GM23248 (cell line): ENCODE data around the gene NUDT15. TPM values are rescaled to one million over a fixed set of nuclear protein-coding genes. Genes with fewer than 3 reads are reported as not detected.

Experiments
- DNase-seq: peaks from one replicate; pipeline ENCODE4 v3.0.0-alpha.2; 2015
- H2AFZ ChIP-seq: fragments of 200-600 bp; sonication (generic); 2 replicates; pipeline ENCODE4 v1.6.1; 2016; ENCODE audit warnings: antibody characterized with exemption
- H3F3A ChIP-seq: fragments of 200-600 bp; sonication (generic); 2 replicates; pipeline ENCODE4 v1.6.1; 2016; ENCODE audit warnings: mild to moderate bottlenecking, antibody characterized with exemption, mixed run types; ENCODE audit not compliant: insufficient read depth
- H3K27ac ChIP-seq: fragments of 200-600 bp; sonication (generic); 2 replicates; pipeline ENCODE4 v1.5.1; 2016; ENCODE audit warnings: mild to moderate bottlenecking
- H3K27me3 ChIP-seq: fragments of 200-600 bp; sonication (generic); replicated peaks from 2 replicates; pipeline ENCODE4 v1.6.1; 2016; ENCODE audit warnings: mild to moderate bottlenecking; ENCODE audit not compliant: insufficient read depth
- H3K36me3 ChIP-seq: fragments of 200-600 bp; sonication (generic); 2 replicates; pipeline ENCODE4 v1.6.1; 2016; ENCODE audit warnings: low read depth, mild to moderate bottlenecking
- H3K4me1 ChIP-seq: fragments of 200-600 bp; sonication (generic); 2 replicates; pipeline ENCODE4 v1.6.1; 2016; ENCODE audit warnings: mild to moderate bottlenecking; ENCODE audit not compliant: insufficient read depth
- H3K4me2 ChIP-seq: fragments of 200-600 bp; sonication (generic); one replicate; pipeline ENCODE4 v1.6.1; 2016; ENCODE audit warnings: mild to moderate bottlenecking; ENCODE audit not compliant: unreplicated experiment
- H3K4me3 ChIP-seq: fragments of 200-600 bp; sonication (generic); 2 replicates; pipeline ENCODE4 v1.5.1; 2016; ENCODE audit warnings: mild to moderate bottlenecking
- H3K79me2 ChIP-seq: fragments of 200-600 bp; sonication (generic); 2 replicates; pipeline ENCODE4 v1.6.1; 2016; ENCODE audit warnings: mild to moderate bottlenecking; ENCODE audit not compliant: insufficient read depth
- H3K9ac ChIP-seq: fragments of 200-600 bp; sonication (generic); 2 replicates; pipeline ENCODE4 v1.6.1; 2016; ENCODE audit warnings: mild to moderate bottlenecking
- H3K9me2 ChIP-seq: fragments of 200-600 bp; sonication (generic); 2 replicates; pipeline ENCODE4 v1.6.1; 2016; ENCODE audit warnings: mixed run types, mild to moderate bottlenecking, moderate library complexity; ENCODE audit not compliant: insufficient read depth
- H3K9me3 ChIP-seq: fragments of 200-600 bp; sonication (generic); one replicate; pipeline ENCODE4 v1.6.1; 2017; ENCODE audit warnings: low read depth
- H4K20me1 ChIP-seq: fragments of 200-600 bp; sonication (generic); 2 replicates; pipeline ENCODE4 v1.6.0; 2016; ENCODE audit not compliant: insufficient read depth
- EZH2 ChIP-seq: fragments of 200-600 bp; sonication (generic); IDR thresholded peaks from 2 replicates; pipeline ENCODE4 v1.6.1; 2018; ENCODE audit warnings: antibody characterized with exemption, mild to moderate bottlenecking; ENCODE audit not compliant: insufficient read depth, poor library complexity, severe bottlenecking
- EZH2phosphoT487 ChIP-seq: fragments of 200-600 bp; sonication (generic); IDR thresholded peaks from 2 replicates; pipeline ENCODE4 v1.6.1; 2018; ENCODE audit warnings: antibody characterized with exemption, moderate library complexity, mild to moderate bottlenecking, low read depth; ENCODE audit not compliant: insufficient read depth
- WGBS, 2 experiments: methylation state at CpG; one replicate each; pipeline ENCODE4 v1.1.6; 2015 to 2017; ENCODE audit warnings: low lambda C conversion rate in 2 of 2, low coverage in 1 of 2; ENCODE audit errors: missing lambda C conversion rate in 2 of 2; 5-methylcytosine and 5-hydroxymethylcytosine counted together
- in situ Hi-C: fragments of 300-500 bp; cut with MboI; formaldehyde crosslinking; loops from 2 replicates; pipeline ENCODE4 v1.15.0; 2020
- polyA plus RNA-seq: library from polyadenylated mRNA; unstranded; fragments of >200 nt; fragmentation: Nextera tagmentation; extraction: Ambion mirVana; gene quantifications from 2 replicates; pipeline ENCODE4 v1.2.1, GENCODE V29; 2016
- total RNA-seq: library from RNA; depleted of rRNA; stranded (reverse); fragments of >200 nt; shearing (Covaris generic); gene quantifications from 2 replicates; pipeline ENCODE4 v1.2.3, GENCODE V29; 2014

The NUDT15 gene
- total and polyA plus RNA-seq, 2 experiments from 2014 or later: 17.8 to 19.6 TPM

DNA sequence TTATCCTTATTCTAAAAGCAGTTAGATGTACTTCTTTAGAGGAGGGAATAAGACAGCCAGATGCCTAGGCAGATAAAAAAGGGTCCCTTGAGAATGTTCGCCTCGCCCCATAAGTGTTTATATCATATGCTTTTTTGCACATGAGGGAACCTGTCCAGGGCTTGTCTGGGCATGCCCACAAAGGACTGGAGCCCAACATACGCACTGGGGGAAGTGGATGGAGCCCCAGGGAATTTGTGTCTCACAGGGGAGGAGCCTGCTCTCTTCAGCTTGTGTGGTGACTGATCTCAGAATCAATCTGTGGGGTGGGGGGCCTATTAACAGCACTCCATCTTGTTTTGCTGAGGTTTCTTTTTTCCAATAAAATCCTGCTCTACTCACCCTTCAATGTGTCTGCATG lies 34.8 kb downstream of the NUDT15 start:
- H3F3A ChIP-seq: no peaks in the 10 kb centered on the region
- H3K4me1 ChIP-seq: no peaks in the 10 kb centered on the region
- H3K9me2 ChIP-seq: no peaks in the 10 kb centered on the region
- no peak overlapping the region for H3K4me3 ChIP-seq
- DNase-seq: no peak
- H3K36me3 ChIP-seq: peaks cover 66% of the 10 kb centered on the region
- H2AFZ ChIP-seq: no peak overlapping the region
- no peaks in the 10 kb centered on the region for H4K20me1 ChIP-seq
- no peak overlapping the region for H3K4me2 ChIP-seq
- H3K79me2 ChIP-seq: no peaks in the 10 kb centered on the region
- no peaks in the 10 kb centered on the region for H3K27me3 ChIP-seq
- TF ChIP-seq EZH2 (no peak), EZH2phosphoT487 (no peak)
- WGBS, 2 experiments: 95 to 97% methylated on average over 3 of the region's 3 CpGs
- H3K9ac ChIP-seq: no peak overlapping the region
- no peaks in the 10 kb centered on the region for H3K9me3 ChIP-seq
- in situ Hi-C loops: no loop called here
- H3K27ac ChIP-seq: no peak overlapping the region

DNA sequence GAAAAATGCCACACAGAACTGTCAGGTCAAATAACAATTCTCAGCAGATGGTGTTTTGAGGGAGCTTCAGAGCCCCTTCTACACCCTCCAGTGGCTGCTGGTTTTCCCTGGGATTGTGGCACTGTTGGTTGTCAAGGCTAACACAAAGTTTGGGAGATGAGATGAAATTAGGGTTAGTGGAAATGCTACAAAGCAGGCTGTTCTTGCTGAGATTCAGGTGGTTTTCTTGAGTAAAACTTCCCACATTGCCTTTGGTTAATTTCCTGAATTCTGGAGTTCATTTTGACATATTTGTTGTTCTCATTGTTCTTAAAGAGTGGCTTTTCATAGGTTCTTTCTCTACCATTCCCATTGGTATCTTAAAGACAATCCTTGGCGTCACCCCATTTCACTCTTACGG lies 35.3 kb downstream of the NUDT15 start:
- Histone ChIP-seq H3K27me3 (no peaks in the 10 kb centered on the region), H3K36me3 (peaks cover 66% of the 10 kb centered on the region)

GRCh38 chr13:48074006-48074405 lies 36.5 kb downstream of the NUDT15 start:
- H3K9me3 ChIP-seq: no peaks in the 10 kb centered on the region
- H3K9me2 ChIP-seq: no peaks in the 10 kb centered on the region
- H3K4me2 ChIP-seq: no peak overlapping the region
- H3K4me3 ChIP-seq: no peak overlapping the region
- H2AFZ ChIP-seq: no peak overlapping the region
- WGBS, 2 experiments: 98 to 99% methylated on average over 2 of the region's 2 CpGs
- no peaks in the 10 kb centered on the region for H3F3A ChIP-seq
- in situ Hi-C loops: no loop called here
- H3K79me2 ChIP-seq: no peaks in the 10 kb centered on the region
- no peaks in the 10 kb centered on the region for H4K20me1 ChIP-seq
- no peak overlapping the region for H3K9ac ChIP-seq
- no peaks in the 10 kb centered on the region for H3K27me3 ChIP-seq
- H3K27ac ChIP-seq: no peak overlapping the region
- H3K36me3 ChIP-seq: peaks cover 64% of the 10 kb centered on the region
- H3K4me1 ChIP-seq: no peaks in the 10 kb centered on the region
- no peak for TF ChIP-seq EZH2phosphoT487
- TF ChIP-seq EZH2: no peak
- no peak for DNase-seq

More for the DNA sequence above, 35.3 kb downstream of the NUDT15 start:
- Histone ChIP-seq H3K4me2 (no peak overlapping the region), H2AFZ (no peak overlapping the region), H3F3A (no peaks in the 10 kb centered on the region), H3K9me3 (no peaks in the 10 kb centered on the region), H3K9me2 (no peaks in the 10 kb centered on the region), H3K4me1 (no peaks in the 10 kb centered on the region), H3K27ac (no peak overlapping the region), H3K79me2 (no peaks in the 10 kb centered on the region), H4K20me1 (no peaks in the 10 kb centered on the region), H3K4me3 (no peak overlapping the region), H3K9ac (no peak overlapping the region)
- TF ChIP-seq EZH2phosphoT487 (no peak), EZH2 (no peak)
- in situ Hi-C loops: no loop called here
- DNase-seq: no peak
- WGBS, 2 experiments: 98% methylated on average over 2 of the region's 2 CpGs

GRCh38 chr13:48078251-48078656 lies 40.7 kb downstream of the NUDT15 start:
- Histone ChIP-seq H3K9me3 (no peaks in the 10 kb centered on the region), H3K4me2 (no peak overlapping the region), H3F3A (no peaks in the 10 kb centered on the region), H3K36me3 (peaks cover 69% of the 10 kb centered on the region), H4K20me1 (no peaks in the 10 kb centered on the region), H3K27me3 (no peaks in the 10 kb centered on the region), H3K79me2 (peaks cover 11% of the 10 kb centered on the region), H3K4me1 (no peaks in the 10 kb centered on the region), H2AFZ (no peak overlapping the region), H3K9me2 (no peaks in the 10 kb centered on the region), H3K9ac (no peak overlapping the region), H3K4me3 (no peak overlapping the region), H3K27ac (no peak overlapping the region)
- peak; percentile 13 for DNase-seq
- no peak for TF ChIP-seq EZH2phosphoT487
- TF ChIP-seq EZH2: no peak
- in situ Hi-C loops: no loop called here
- 45 to 50% methylated on average over 2 of the region's 2 CpGs for WGBS, 2 experiments

DNA sequence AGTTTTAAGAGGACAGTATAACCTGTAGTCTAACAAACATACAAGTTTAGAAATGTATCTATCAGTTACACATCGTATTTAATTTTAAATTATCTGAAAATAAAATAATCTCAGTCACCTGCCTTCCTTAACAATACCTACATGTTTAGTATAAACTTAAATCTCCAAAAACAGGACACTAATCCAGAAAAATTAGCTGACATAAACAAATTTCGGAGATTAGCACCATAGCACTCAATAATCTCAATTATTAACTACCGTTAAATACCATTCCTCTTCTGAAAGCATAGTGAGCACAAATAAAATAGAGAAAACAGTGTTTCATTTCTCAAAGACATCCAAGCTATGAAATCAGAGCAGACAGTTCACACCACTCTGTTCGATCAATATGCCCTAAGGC lies 44.2 kb downstream of the NUDT15 start:
- no peak overlapping the region for H3K9ac ChIP-seq
- H3K4me3 ChIP-seq: no peak overlapping the region
- H2AFZ ChIP-seq: no peak overlapping the region
- in situ Hi-C loops: no loop called here
- H3K4me2 ChIP-seq: no peak overlapping the region
- H3K36me3 ChIP-seq: peaks cover 68% of the 10 kb centered on the region
- no peaks in the 10 kb centered on the region for H3K9me2 ChIP-seq
- 97% methylated on average over 4 of the region's 4 CpGs for WGBS, 2 experiments
- H3K27me3 ChIP-seq: no peaks in the 10 kb centered on the region
- TF ChIP-seq EZH2 (no peak), EZH2phosphoT487 (no peak)
- no peaks in the 10 kb centered on the region for H3K9me3 ChIP-seq
- no peaks in the 10 kb centered on the region for H4K20me1 ChIP-seq
- H3F3A ChIP-seq: no peaks in the 10 kb centered on the region
- H3K79me2 ChIP-seq: peaks cover 39% of the 10 kb centered on the region
- DNase-seq: no peak
- H3K27ac ChIP-seq: no peak overlapping the region
- H3K4me1 ChIP-seq: no peaks in the 10 kb centered on the region
